H1 (cell line): Measurements from ENCODE around the gene COL20A1. TPM values are rescaled to one million over a fixed set of nuclear protein-coding genes. Genes with fewer than 3 reads are reported as not detected.
A peak's percentile ranks its signal among the peaks of the same experiment; 100 is the strongest.

Source experiments
- CBX8 ChIP-seq: fragments of 300-800, 300-1000 bp; sonication (generic); IDR thresholded peaks from 2 replicates; pipeline ENCODE4 v1.7.1; 2016; ENCODE audit warnings: low read depth, low read length, borderline replicate concordance
- JUN ChIP-seq: IDR thresholded peaks from 2 replicates; pipeline ENCODE4 v1.6.1; 2011; ENCODE audit warnings: low read depth, mild to moderate bottlenecking, improper control_type of control experiment, low read length
- KDM4A ChIP-seq: IDR thresholded peaks from one replicate; pipeline ENCODE4 v1.7.1; 2012; ENCODE audit warnings: low read depth, mild to moderate bottlenecking, moderate library complexity, low read length, inconsistent platforms; ENCODE audit not compliant: severe bottlenecking
- SIN3A ChIP-seq, 2 experiments: IDR thresholded peaks in 1 of 2; conservative IDR thresholded peaks in 1 of 2; 2 replicates each; pipeline ENCODE4 v1.6.1; 2011 to 2012; ENCODE audit warnings: low read length in 2 of 2, improper control_type of control experiment in 1 of 2, low read depth in 1 of 2, mild to moderate bottlenecking in 1 of 2
- SIRT6 ChIP-seq: IDR thresholded peaks from one replicate; pipeline ENCODE4 v1.7.1; 2012; ENCODE audit warnings: low read length, inconsistent platforms
- polyA plus RNA-seq, 7 experiments: library from polyadenylated mRNA; depleted of rRNA in 3 of 7; stranded (reverse) in 5 of 7; unstranded in 2 of 7; fragments of >200 nt in 5 of 7; fragments of 200-250 nt in 2 of 7; gene quantifications; 1 replicate in 5 of 7; 2 replicates in 1 of 7; 4 replicates in 1 of 7; pipeline versions ENCODE4 v1.2.1 to v1.2.3, GENCODE V29; 2011 to 2013; ENCODE audit warnings: missing spikeins in 2 of 7, mixed read lengths in 2 of 7
- total RNA-seq: library from RNA; stranded (reverse); fragmentation: NEBNext Ultra II Directional; extraction: Animal tissue kit (Norgen Biotek cat#: 25700); gene quantifications from 2 replicates; pipeline ENCODE4 v1.2.1, GENCODE V29; 2021
- TF ChIP-seq, protein P1 (sequence below): IDR thresholded peaks from 2 replicates; pipeline ENCODE4 v1.6.1; 2011; ENCODE audit warnings: low read length, improper control_type of control experiment

COL20A1 gene
- total and polyA plus RNA-seq, 2 of the 8 experiments (the other 6 are each of a cell fraction or from before 2014, with no cell fraction given) = 0.19 to 0.21 TPM

- peak in 1 of 2 experiments; percentile 51; a peak in 1 of 4 replicates for TF ChIP-seq SIN3A (conservative IDR thresholded peaks at IDR 0.05 in 1 of 2, IDR thresholded peaks at IDR 0.05 in 1 of 2; ENCODE audit: low read depth in 1 of 2, low read length in 2 of 2)
- no peak for TF ChIP-seq KDM4A
- TF ChIP-seq, protein P1, sequence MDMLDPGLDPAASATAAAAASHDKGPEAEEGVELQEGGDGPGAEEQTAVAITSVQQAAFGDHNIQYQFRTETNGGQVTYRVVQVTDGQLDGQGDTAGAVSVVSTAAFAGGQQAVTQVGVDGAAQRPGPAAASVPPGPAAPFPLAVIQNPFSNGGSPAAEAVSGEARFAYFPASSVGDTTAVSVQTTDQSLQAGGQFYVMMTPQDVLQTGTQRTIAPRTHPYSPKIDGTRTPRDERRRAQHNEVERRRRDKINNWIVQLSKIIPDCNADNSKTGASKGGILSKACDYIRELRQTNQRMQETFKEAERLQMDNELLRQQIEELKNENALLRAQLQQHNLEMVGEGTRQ = 0 out of 2 replicates have a peak, but pooled peaks have one; percentile 8
- no peak for TF ChIP-seq CBX8
- no peak for TF ChIP-seq SIRT6
- TF ChIP-seq JUN = no peak
- TF ChIP-seq, all 59 proteins: peak for 6
Observed at GRCh38 chr20:63280929-63281545, 11.9 kb upstream of the COL20A1 start (continued).
